ENCODE results near the gene MYOCOS.

DNA sequence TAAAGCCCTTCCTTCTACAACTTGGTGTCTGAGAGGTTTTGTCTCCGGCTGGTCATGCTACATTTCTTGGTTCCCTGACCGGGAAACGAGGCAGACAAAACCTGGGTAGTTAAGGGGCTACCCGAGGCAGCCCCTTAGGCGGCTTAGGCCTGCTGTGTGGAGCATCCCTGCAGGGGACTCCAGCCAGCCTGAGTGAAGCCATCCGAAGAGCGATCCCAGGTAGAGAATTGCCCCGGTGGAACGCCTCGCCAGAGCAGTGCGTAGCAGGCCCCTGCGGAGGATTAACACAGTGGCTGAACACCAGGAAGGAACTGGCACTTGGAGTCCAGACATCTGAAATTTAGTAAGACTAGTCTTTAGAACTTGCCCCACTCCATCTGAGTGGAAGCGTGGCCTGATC is 21.2 kb upstream of the MYOCOS start:
- TF ChIP-seq, protein P1, sequence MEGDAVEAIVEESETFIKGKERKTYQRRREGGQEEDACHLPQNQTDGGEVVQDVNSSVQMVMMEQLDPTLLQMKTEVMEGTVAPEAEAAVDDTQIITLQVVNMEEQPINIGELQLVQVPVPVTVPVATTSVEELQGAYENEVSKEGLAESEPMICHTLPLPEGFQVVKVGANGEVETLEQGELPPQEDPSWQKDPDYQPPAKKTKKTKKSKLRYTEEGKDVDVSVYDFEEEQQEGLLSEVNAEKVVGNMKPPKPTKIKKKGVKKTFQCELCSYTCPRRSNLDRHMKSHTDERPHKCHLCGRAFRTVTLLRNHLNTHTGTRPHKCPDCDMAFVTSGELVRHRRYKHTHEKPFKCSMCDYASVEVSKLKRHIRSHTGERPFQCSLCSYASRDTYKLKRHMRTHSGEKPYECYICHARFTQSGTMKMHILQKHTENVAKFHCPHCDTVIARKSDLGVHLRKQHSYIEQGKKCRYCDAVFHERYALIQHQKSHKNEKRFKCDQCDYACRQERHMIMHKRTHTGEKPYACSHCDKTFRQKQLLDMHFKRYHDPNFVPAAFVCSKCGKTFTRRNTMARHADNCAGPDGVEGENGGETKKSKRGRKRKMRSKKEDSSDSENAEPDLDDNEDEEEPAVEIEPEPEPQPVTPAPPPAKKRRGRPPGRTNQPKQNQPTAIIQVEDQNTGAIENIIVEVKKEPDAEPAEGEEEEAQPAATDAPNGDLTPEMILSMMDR (IDR thresholded peaks at IDR 0.05), result no peak
- no peak for TF ChIP-seq POLR2A (IDR thresholded peaks at IDR 0.05)
